CD4-positive, alpha-beta memory T cell (primary cell): ENCODE data around the gene ARID3A. TPM values are rescaled to one million over a fixed set of nuclear protein-coding genes. Genes with fewer than 3 reads are reported as not detected.

Experiments
- CTCF ChIA-PET: fragments of 350-600 bp; sonication (Branson Sonifier 250); formaldehyde crosslinking; loops from one replicate; lab custom pipeline; 2021; ENCODE audit warnings: inconsistent platforms; ENCODE audit not compliant: partially characterized antibody; lab: Charles Lee
- POLR2A ChIA-PET: fragments of 350-600 bp; sonication (Branson Sonifier 250); formaldehyde crosslinking; loops from one replicate; lab custom pipeline; 2021; ENCODE audit not compliant: partially characterized antibody; lab: Charles Lee
- DNase-seq, 5 donors: peaks; one replicate each; pipeline versions ENCODE4 v3.0.0 to v3.0.0-alpha.2; 2020 to 2022; ENCODE audit warnings: mixed read lengths in 1 of 5
- H3K27ac ChIP-seq: one replicate; pipeline ENCODE4 v1.7.0; 2013; ENCODE audit warnings: low read depth, low read length
- H3K27me3 ChIP-seq: 2 replicates; pipeline ENCODE4 v1.7.0; 2013; ENCODE audit warnings: mild to moderate bottlenecking, low read length, moderate library complexity; ENCODE audit not compliant: insufficient read depth
- H3K36me3 ChIP-seq: 2 replicates; pipeline ENCODE4 v1.7.0; 2013; ENCODE audit warnings: mild to moderate bottlenecking, low read length, moderate library complexity; ENCODE audit not compliant: insufficient read depth
- H3K4me1 ChIP-seq: 2 replicates; pipeline ENCODE4 v1.7.0; 2013; ENCODE audit warnings: mild to moderate bottlenecking, low read length, moderate library complexity; ENCODE audit not compliant: insufficient read depth
- H3K4me3 ChIP-seq, 2 donors: one replicate each; pipeline ENCODE4 v1.7.0; 2013; ENCODE audit warnings: low read length in 2 of 2, mild to moderate bottlenecking in 1 of 2
- H3K9me3 ChIP-seq, 2 donors: one replicate each; pipeline ENCODE4 v1.7.0; 2013; ENCODE audit warnings: low read length in 2 of 2, control low read depth in 1 of 2; ENCODE audit not compliant: control insufficient read depth in 1 of 2
- H3K27ac Mint-ChIP-seq, 7 donors: one replicate each; pipeline ENCODE4 v1.8.0; 2020 to 2021; ENCODE audit warnings: mixed read lengths in 7 of 7, mild to moderate bottlenecking in 6 of 7, inconsistent platforms in 3 of 7, moderate library complexity in 3 of 7
- H3K27me3 Mint-ChIP-seq, 2 donors: one replicate each; pipeline ENCODE4 v1.8.0; 2020 to 2021; ENCODE audit warnings: mixed read lengths in 2 of 2
- H3K36me3 Mint-ChIP-seq, 2 donors: one replicate each; pipeline ENCODE4 v1.8.0; 2020 to 2021; ENCODE audit warnings: mixed read lengths in 2 of 2, inconsistent platforms in 1 of 2, mild to moderate bottlenecking in 1 of 2
- H3K4me1 Mint-ChIP-seq, 4 donors: one replicate each; pipeline ENCODE4 v1.8.0; 2020 to 2021; ENCODE audit warnings: mixed read lengths in 4 of 4, mild to moderate bottlenecking in 1 of 4
- H3K4me3 Mint-ChIP-seq, 8 donors: one replicate each; pipeline ENCODE4 v1.8.0; 2020 to 2021; ENCODE audit warnings: mixed read lengths in 8 of 8, mild to moderate bottlenecking in 7 of 8, moderate library complexity in 6 of 8, inconsistent platforms in 3 of 8
- H3K9me3 Mint-ChIP-seq, 8 donors: one replicate each; pipeline ENCODE4 v1.8.0; 2020 to 2021; ENCODE audit warnings: mixed read lengths in 8 of 8, mild to moderate bottlenecking in 5 of 8, inconsistent platforms in 3 of 8, moderate library complexity in 1 of 8
- intact Hi-C: fragments of 100-400 bp; cut with micrococcal nuclease; formaldehyde crosslinking; loops from one replicate; pipeline ENCODE4 v1.15.1; 2023
- polyA plus RNA-seq, 2 donors: library from polyadenylated mRNA; unstranded; fragments of 300-500 nt; fragmentation: Illumina TruSeq; gene quantifications; one replicate each; pipeline ENCODE4 v1.2.3, GENCODE V29; 2021
- total RNA-seq, 2 experiments: library from RNA; stranded (reverse); gene quantifications; one replicate each; pipeline ENCODE4 v1.2.3, GENCODE V29; 2021

The ARID3A gene
- total and polyA plus RNA-seq, 4 experiments from 2014 or later = 0.27 to 9.6 (median 5.2) TPM

DNA sequence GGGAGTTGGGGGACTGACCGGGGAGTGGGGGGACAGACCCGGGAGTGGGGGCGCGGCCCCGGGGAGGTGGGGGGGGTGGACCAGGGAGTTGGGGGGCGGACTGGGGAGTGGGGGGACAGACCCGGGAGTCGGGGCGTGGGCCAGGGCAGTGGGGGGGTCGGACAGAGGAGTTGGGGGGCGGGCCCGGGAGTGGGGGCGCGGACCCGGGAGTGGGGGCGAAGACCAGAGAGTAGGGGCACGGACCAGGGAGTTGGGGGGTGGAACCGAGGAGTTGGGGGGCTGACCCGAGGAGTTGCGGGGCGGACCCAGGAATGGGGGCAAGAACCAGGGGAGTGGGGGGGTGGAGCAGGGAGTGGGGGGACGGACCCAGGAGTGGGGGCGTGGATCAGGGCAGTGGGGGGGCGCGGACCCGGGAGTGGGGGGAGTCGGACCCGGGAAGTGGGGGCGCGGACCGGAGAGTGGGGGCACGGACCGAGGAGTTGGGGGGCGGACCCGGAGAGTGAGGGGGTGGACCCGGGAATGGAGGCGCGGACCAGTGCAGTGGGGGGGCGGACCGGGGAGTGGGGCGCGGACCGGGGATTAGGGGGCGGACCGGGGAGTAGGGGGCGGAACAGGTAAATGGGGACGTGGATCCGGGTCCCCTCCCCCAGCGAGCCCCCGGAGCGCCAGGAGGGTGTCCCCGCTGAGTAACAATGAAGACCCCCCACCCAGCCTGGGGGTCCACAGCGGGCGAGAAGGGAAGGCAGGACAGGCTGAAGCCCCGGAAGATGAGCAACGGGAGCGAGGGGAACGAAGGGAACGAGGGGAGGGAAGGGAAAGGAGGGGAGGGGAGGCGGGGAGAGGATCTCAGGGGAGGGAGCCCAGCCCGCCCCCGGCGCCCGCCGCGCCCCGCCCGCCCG, 13.4 kb upstream of the ARID3A start:
- no peaks in the 10 kb centered on the region for H3K27me3 ChIP-seq
- Mint-ChIP-seq H3K4me1 (peaks cover 15 to 46% (median 31%) of the 10 kb centered on the region in 4 donors), H3K27me3 (peaks cover 0 to 2% of the 10 kb centered on the region in 2 donors), H3K27ac (peak overlapping the region; percentile 60 to 95 (median 79)), H3K9me3 (peaks cover 0 to 2% (median 0%) of the 10 kb centered on the region in 8 donors), H3K36me3 (peaks cover 11 to 13% of the 10 kb centered on the region in 2 donors), H3K4me3 (peak overlapping the region; percentile 77 to 90 (median 84))
- H3K9me3 ChIP-seq = no peaks in the 10 kb centered on the region
- H3K27ac ChIP-seq = peak overlapping the region; percentile 87
- ChIA-PET POLR2A (interaction anchor here (1.0 to 6.7 kb wide), 7 partner anchors 7 to 357 kb away, joined by 3 to 52 read pairs (median 10); partner anchors contain the start of genes CIRBP, MED16, RNU6-2 and RNU6-9), CTCF (interaction anchor here (4.4 kb wide), 1 partner anchor 49 kb away, joined by 27 read pairs; no protein-coding TSS in a partner anchor)
- H3K36me3 ChIP-seq = no peaks in the 10 kb centered on the region
- H3K4me3 ChIP-seq = peak overlapping the region; percentile 29 to 58
- DNase-seq = peak in 1 of 5 donors; percentile 52
- intact Hi-C loops = no loop called here
- H3K4me1 ChIP-seq = peaks cover 57% of the 10 kb centered on the region

DNA sequence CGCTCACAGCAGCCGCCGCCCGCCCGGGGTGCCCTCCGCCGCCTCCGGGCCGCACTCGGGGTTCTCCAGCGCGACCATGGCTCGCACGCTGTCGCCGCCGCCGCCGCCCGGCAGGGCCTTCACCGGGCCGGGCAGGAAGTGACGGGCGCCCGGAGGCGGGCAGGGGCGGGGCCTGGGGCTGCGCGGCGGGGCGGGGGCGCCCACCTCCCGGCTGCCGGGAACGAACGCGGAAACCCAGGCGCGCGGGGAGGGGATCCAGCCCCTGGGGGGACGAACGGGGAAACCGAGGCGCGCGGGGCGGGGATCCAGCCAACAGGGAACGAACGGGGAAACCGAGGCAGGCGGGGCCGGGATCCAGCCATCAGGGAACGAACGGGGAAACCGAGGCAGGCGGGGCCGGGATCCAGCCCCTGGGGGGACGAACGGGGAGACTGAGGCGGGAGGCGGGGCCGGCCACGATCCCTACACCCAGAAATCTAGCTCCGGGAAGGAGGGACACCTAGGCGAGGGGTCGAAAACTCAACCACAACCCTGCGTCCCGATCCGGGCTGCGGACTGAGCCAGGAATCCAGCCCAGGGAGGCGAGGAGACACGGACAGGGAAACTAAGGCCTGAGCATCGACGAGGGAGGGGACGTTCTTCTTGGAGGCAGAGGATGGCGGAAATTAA, 12.6 kb upstream of the ARID3A start, which contains the start of gene R3HDM4:
Gene R3HDM4 (minus strand): TSS at position 140 of the 669 bp plus-strand sequence. CDS start 62 bp downstream, at position 78.
- Mint-ChIP-seq H3K36me3 (peaks cover 11 to 14% of the 10 kb centered on the region in 2 donors), H3K4me3 (peak within 1 kb of the TSS; percentile 82 to 90 (median 86)), H3K4me1 (peaks cover 13 to 42% (median 28%) of the 10 kb centered on the region in 4 donors), H3K27me3 (peaks cover 0 to 4% of the 10 kb centered on the region in 2 donors), H3K27ac (peak within 1 kb of the TSS; percentile 88 to 95 (median 93)), H3K9me3 (peaks cover 0 to 2% (median 0%) of the 10 kb centered on the region in 8 donors)
- POLR2A ChIA-PET = interaction anchor here (0.6 to 4.4 kb wide), 9 partner anchors 14 to 356 kb away, joined by 3 to 28 read pairs (median 5); partner anchors contain the start of genes CFD, CIRBP, MED16 and RNU6-2
- peak; percentile 82 to 85 (median 85) for DNase-seq
- CTCF ChIA-PET = interaction anchor here (1.1 to 4.4 kb wide), 3 partner anchors 49 to 162 kb away, joined by 3 to 27 read pairs (median 3); no protein-coding TSS in a partner anchor
- Histone ChIP-seq H3K9me3 (no peaks in the 10 kb centered on the region), H3K4me1 (peaks cover 57% of the 10 kb centered on the region), H3K4me3 (peak within 1 kb of the TSS; percentile 58 to 69), H3K27me3 (no peaks in the 10 kb centered on the region), H3K36me3 (no peaks in the 10 kb centered on the region), H3K27ac (peak within 1 kb of the TSS; percentile 94)
- intact Hi-C loops = no loop called here

DNA sequence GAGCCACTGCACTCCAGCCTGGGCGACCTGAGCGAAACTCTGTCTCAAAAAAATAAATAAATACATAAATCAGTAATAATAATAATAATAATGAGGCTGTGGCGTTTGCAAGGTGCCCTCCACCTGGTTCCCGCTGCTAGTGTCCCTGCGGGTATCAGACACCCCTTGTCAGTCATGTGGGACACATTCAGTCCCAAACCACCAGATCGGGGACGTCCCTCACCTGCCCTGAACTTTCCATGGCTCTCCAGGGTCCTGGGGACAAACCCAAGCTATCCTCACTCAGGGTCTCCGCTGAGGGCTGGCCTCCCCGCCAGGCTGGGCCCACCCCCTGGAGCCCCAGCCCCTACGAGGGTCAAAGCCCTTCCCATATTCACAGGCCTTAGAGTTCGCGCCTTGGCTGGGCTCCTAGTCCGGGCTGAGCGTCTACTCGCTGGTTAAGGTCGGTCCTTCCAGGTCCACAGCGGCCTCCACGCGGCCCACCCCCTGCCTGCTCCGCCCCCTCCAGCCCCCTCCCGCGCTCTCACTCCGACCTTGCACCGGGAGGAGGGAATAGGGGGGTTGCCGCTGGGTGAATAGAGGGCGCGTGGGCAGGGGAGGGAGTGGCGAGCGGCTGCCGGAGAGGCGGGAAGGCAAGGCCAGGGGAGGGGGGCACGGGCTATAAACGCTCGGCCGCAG, 9.1 kb upstream of the ARID3A start:
- ChIA-PET CTCF (interaction anchor here (1.1 to 4.4 kb wide), 5 partner anchors 23 to 67 kb away, joined by 3 to 27 read pairs (median 4); partner anchors contain the start of genes RNU6-9 and WDR18), POLR2A (interaction anchor here (1.7 to 7.6 kb wide), 4 partner anchors 14 to 58 kb away, joined by 3 to 86 read pairs (median 16); partner anchors contain the start of genes MED16 and RNU6-9)
- Histone ChIP-seq H3K36me3 (no peaks in the 10 kb centered on the region), H3K4me3 (peak overlapping the region in 1 of 2 donors; percentile 47), H3K4me1 (peaks cover 49% of the 10 kb centered on the region), H3K27me3 (no peaks in the 10 kb centered on the region), H3K27ac (no peak overlapping the region), H3K9me3 (no peaks in the 10 kb centered on the region)
- Mint-ChIP-seq H3K4me1 (peaks cover 8 to 30% (median 16%) of the 10 kb centered on the region in 4 donors), H3K27me3 (peaks cover 0 to 6% of the 10 kb centered on the region in 2 donors), H3K4me3 (peak overlapping the region in 7 of 8 donors; percentile 32 to 65 (median 61)), H3K27ac (peak overlapping the region in 1 of 7 donors; percentile 12), H3K36me3 (peaks cover 0 to 3% of the 10 kb centered on the region in 2 donors), H3K9me3 (peaks cover 0 to 5% (median 0%) of the 10 kb centered on the region in 8 donors)
- DNase-seq = no peak
- intact Hi-C loops = no loop called here

DNA sequence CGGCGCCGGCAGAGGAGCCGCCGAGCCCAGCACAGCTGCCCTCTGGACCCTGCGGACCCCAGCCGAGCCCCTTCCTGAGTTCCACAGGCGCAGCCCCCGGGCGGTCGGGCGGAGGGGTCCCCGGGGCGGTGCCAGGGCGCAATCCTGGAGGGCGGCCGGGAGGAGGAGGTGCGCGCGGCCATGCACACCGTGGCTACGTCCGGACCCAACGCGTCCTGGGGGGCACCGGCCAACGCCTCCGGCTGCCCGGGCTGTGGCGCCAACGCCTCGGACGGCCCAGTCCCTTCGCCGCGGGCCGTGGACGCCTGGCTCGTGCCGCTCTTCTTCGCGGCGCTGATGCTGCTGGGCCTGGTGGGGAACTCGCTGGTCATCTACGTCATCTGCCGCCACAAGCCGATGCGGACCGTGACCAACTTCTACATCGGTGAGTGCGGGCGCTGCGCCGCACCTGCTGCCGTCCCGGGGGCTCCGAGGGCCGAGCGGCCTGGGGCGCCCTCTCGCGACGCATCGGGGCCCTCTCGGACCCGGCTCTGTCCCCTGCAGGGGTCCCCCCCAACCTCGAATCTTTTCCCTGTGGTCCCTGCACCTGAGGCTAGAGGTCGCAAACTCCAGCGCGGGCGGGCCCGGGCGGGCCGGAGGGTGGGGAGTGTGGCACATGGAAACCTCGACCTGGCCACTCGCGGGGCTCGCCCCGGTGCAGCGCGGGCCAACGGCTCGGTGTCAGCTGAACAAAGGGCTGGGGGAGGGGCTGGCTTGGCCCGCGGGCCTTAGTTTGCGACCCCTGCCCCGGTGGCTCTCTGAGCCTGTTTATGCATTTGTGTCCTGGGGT, 8.3 kb upstream of the ARID3A start, which contains the start of gene KISS1R:
Gene KISS1R (plus strand): TSS at position 11 of the 829 bp plus-strand sequence. CDS start 170 bp downstream, at position 181.
- H3K9me3 ChIP-seq = no peaks in the 10 kb centered on the region
- intact Hi-C loops = no loop called here
- ChIA-PET CTCF (interaction anchor here (0.9 to 8.2 kb wide), 7 partner anchors 9 to 67 kb away, joined by 3 to 119 read pairs (median 3); partner anchors contain the start of genes MED16, RNU6-9 and WDR18), POLR2A (interaction anchor here (1.7 to 7.9 kb wide), 7 partner anchors 9 to 66 kb away, joined by 4 to 88 read pairs (median 36); partner anchors contain the start of genes MED16, RNU6-9 and WDR18)
- Mint-ChIP-seq H3K9me3 (peaks cover 0 to 5% (median 0%) of the 10 kb centered on the region in 8 donors), H3K27ac (peak within 1 kb of the TSS in 2 of 7 donors; percentile 42 to 79), H3K36me3 (peaks cover 0 to 3% of the 10 kb centered on the region in 2 donors), H3K27me3 (peaks cover 0 to 6% of the 10 kb centered on the region in 2 donors), H3K4me3 (peak within 1 kb of the TSS in 7 of 8 donors; percentile 69 to 91 (median 82)), H3K4me1 (peaks cover 11 to 33% (median 19%) of the 10 kb centered on the region in 4 donors)
- peak in 1 of 5 donors; percentile 50 for DNase-seq
- H3K27me3 ChIP-seq = no peaks in the 10 kb centered on the region
- H3K27ac ChIP-seq = no peak within 1 kb of the TSS
- peak within 1 kb of the TSS in 1 of 2 donors; percentile 47 for H3K4me3 ChIP-seq
- H3K36me3 ChIP-seq = no peaks in the 10 kb centered on the region
- peaks cover 49% of the 10 kb centered on the region for H3K4me1 ChIP-seq

DNA sequence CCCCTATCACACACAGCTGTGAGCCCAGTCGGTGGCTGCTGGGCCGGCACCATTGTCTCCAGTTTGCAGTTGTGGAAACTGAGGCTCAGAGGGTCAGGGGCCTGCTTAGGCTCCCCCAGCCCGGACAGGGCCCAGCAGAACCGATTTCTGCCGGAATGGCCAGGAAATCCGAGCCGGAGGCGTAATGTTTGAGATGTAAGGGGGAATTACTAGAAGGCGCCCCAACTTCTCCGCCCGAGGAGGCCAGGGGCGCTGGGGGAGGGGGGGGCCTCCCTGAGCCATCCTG, 7.7 kb upstream of the ARID3A start:
- no peak overlapping the region for H3K4me3 ChIP-seq
- CTCF ChIA-PET = interaction anchor here (0.9 to 8.2 kb wide), 5 partner anchors 10 to 66 kb away, joined by 3 to 119 read pairs (median 3); partner anchors contain the start of genes MED16, RNU6-9 and WDR18
- H3K9me3 ChIP-seq = no peaks in the 10 kb centered on the region
- H3K27me3 Mint-ChIP-seq = peaks cover 0 to 6% of the 10 kb centered on the region in 2 donors
- H3K27me3 ChIP-seq = no peaks in the 10 kb centered on the region
- POLR2A ChIA-PET = interaction anchor here (1.7 to 7.9 kb wide), 5 partner anchors 9 to 65 kb away, joined by 5 to 88 read pairs (median 52); partner anchors contain the start of genes MED16, RNU6-9 and WDR18
- peaks cover 0 to 3% of the 10 kb centered on the region in 2 donors for H3K36me3 Mint-ChIP-seq
- H3K4me3 Mint-ChIP-seq = peak overlapping the region in 7 of 8 donors; percentile 69 to 91 (median 82)
- H3K4me1 ChIP-seq = peaks cover 49% of the 10 kb centered on the region
- H3K27ac Mint-ChIP-seq = peak overlapping the region in 2 of 7 donors; percentile 42 to 79
- no peaks in the 10 kb centered on the region for H3K36me3 ChIP-seq
- H3K9me3 Mint-ChIP-seq = peaks cover 0 to 5% (median 0%) of the 10 kb centered on the region in 8 donors
- peaks cover 11 to 33% (median 19%) of the 10 kb centered on the region in 4 donors for H3K4me1 Mint-ChIP-seq
- intact Hi-C loops = no loop called here
- no peak overlapping the region for H3K27ac ChIP-seq
- DNase-seq = no peak
